ENCODE data around the gene MPDU1. TPM values are rescaled to one million over a fixed set of nuclear protein-coding genes. Genes with fewer than 3 reads are reported as not detected.

Gene MPDU1
- total and polyA plus RNA-seq, 10 of the 15 experiments (the other 5 are each of a cell fraction or from before 2014, with no cell fraction given), result 3.6 to 138 (median 78.9) TPM

DNA sequence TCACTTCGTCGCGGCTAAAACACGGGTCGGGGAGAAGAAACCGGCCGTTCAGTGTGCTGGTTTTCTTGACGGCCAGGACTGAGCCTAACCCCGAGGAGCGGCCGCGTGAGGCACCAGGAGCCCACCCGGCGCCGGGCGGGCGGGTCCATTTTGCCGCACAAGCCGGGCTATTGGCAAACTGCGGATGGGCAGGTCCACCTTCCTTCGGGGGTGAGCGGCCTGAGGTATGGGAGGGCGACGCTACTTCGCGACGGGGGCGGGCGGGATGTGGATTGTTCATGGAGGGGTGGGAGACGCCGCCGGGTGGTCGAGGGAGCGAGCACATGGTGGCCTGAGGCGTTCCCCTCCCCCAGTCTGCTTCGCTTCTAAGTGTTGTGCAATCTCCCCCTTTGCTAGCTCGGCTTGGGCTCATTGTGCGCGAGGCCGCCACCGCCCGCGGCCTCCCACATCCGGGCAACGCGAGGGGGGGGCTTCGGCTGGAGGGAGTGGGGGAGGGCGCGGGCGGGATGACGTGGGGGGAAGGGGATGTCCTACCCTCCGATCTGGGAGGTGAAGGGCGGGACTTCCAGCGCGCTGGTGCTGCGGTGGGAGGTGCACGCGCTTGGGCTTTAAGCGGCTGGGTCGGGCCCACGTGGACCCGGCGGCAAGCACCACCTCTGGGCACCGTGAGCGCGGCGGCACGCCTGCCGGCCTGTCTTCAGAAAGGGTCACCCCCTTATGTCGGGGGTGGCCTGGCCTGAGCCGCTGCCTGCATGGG, 10.2 kb upstream of the MPDU1 start (continued):
- TF ChIP-seq, protein P1, sequence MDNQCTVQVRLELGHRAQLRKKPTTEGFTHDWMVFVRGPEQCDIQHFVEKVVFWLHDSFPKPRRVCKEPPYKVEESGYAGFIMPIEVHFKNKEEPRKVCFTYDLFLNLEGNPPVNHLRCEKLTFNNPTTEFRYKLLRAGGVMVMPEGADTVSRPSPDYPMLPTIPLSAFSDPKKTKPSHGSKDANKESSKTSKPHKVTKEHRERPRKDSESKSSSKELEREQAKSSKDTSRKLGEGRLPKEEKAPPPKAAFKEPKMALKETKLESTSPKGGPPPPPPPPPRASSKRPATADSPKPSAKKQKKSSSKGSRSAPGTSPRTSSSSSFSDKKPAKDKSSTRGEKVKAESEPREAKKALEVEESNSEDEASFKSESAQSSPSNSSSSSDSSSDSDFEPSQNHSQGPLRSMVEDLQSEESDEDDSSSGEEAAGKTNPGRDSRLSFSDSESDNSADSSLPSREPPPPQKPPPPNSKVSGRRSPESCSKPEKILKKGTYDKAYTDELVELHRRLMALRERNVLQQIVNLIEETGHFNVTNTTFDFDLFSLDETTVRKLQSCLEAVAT (IDR thresholded peaks at IDR 0.05), result peak; percentile 59; the same call in 1 of the 2 replicates
- peak; percentile 67; the same call in 1 of the 2 replicates for TF ChIP-seq SMAD5 (IDR thresholded peaks at IDR 0.05; ENCODE audit: low read depth)
- peak; percentile 82; the same call in 1 of the 2 replicates for TF ChIP-seq TAF1 (IDR thresholded peaks at IDR 0.05; ENCODE audit: borderline replicate concordance, low read depth, low read length)
- TF ChIP-seq ZNF24 (IDR thresholded peaks at IDR 0.05), result peak; percentile 70; the same call in 1 of the 2 replicates
- TF ChIP-seq CHD4 (IDR thresholded peaks at IDR 0.05), result no peak
- TF ChIP-seq PKNOX1 (IDR thresholded peaks at IDR 0.05), result 0 out of 2 replicates have a peak, but pooled peaks have one; percentile 6
- TF ChIP-seq POU2F2 (IDR thresholded peaks at IDR 0.05; ENCODE audit: borderline replicate concordance, low read depth, low read length), result peak; percentile 77; the same call in 2 of the 3 replicates
- TF ChIP-seq POLR2A (IDR thresholded peaks at IDR 0.05; ENCODE audit: low read depth, low read length), result peak; percentile 80
- no peak for TF ChIP-seq ZNF217 (IDR thresholded peaks at IDR 0.05)
- no peak for TF ChIP-seq RB1 (IDR thresholded peaks at IDR 0.05; ENCODE audit: borderline replicate concordance)
- peak; percentile 86 for TF ChIP-seq MYC (IDR thresholded peaks at IDR 0.05; ENCODE audit: insufficient read depth, insufficient read length, insufficient replicate concordance, low read length, severe bottlenecking)
- TF ChIP-seq SIN3A (IDR thresholded peaks at IDR 0.05; ENCODE audit: low read depth, low read length), result peak; percentile 72; the same call in 1 of the 2 replicates
- TF ChIP-seq NBN (IDR thresholded peaks at IDR 0.05), result peak; percentile 57; the same call in 1 of the 2 replicates
- TF ChIP-seq HDAC2 (IDR thresholded peaks at IDR 0.05), result no peak
- TF ChIP-seq JUND (IDR thresholded peaks at IDR 0.05; ENCODE audit: low read depth, low read length), result peak; percentile 35; the same call in 1 of the 2 replicates
- no peak for TF ChIP-seq TCF7 (IDR thresholded peaks at IDR 0.05; ENCODE audit: borderline replicate concordance)
- peak; percentile 41 to 70; a peak in 3 of 4 replicates for TF ChIP-seq BHLHE40 (IDR thresholded peaks at IDR 0.05; ENCODE audit: borderline replicate concordance in 1 of 2, low read depth in 2 of 2, low read length in 1 of 2)
- peak; percentile 59 for TF ChIP-seq YY1 (IDR thresholded peaks at IDR 0.05; ENCODE audit: low read depth, low read length)
- TF ChIP-seq ZBTB33 (IDR thresholded peaks at IDR 0.05), result no peak
- TF ChIP-seq RUNX3 (IDR thresholded peaks at IDR 0.05; ENCODE audit: low read length), result peak; percentile 74
- peak in 1 of 2 experiments; percentile 97; a peak in 2 of 4 replicates for TF ChIP-seq CEBPB (IDR thresholded peaks at IDR 0.05; ENCODE audit: borderline replicate concordance in 1 of 2, low read depth in 2 of 2, low read length in 2 of 2)
- peak; percentile 82 for TF ChIP-seq ATF7 (IDR thresholded peaks at IDR 0.05; ENCODE audit: low read depth)
- TF ChIP-seq TBL1XR1 (IDR thresholded peaks at IDR 0.05; ENCODE audit: low read depth, low read length), result 0 out of 2 replicates have a peak, but pooled peaks have one; percentile 2
- no peak for TF ChIP-seq RCOR1 (conservative IDR thresholded peaks at IDR 0.05; ENCODE audit: low read depth, low read length)
- 0 out of 2 replicates have a peak, but pooled peaks have one; percentile 32 for TF ChIP-seq CHD1 (IDR thresholded peaks at IDR 0.05; ENCODE audit: low read depth, low read length)
- TF ChIP-seq NKRF (conservative IDR thresholded peaks at IDR 0.05), result peak; percentile 98

Measured in GM12878 (cell line).